ENCODE data around the gene LAX1.

DNA sequence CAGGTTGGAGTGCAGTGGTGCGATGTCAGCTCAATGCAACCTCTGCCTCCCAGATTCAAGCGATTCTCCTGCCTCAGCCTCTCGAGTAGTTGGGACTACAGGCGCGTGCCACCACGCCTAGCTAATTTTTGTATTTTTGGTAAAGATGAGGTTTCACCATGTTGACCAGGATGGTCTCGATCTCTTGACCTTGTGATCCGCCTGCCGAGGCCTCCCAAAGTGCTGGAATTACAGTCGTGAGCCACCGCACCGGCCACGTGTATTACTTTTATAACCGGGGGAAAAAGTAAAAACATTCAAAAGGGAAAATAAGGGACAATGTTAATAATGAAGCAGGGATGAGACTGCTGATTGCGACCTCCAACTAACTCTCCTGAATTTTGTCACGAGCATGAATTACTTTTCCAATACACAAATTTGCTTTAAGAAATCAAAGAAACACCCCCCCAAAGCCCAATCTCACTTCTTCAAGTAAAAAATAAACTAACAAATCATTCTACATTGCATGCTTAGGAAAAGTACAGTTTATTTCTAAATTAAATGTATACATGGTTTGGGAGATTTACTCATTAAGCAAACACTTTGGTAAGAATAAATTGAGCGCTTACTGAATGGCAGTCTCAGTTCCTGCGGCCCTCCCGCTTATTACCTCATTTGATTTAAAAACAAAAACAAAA is 29.9 kb downstream of the LAX1 start:
- TF ChIP-seq, protein P1, sequence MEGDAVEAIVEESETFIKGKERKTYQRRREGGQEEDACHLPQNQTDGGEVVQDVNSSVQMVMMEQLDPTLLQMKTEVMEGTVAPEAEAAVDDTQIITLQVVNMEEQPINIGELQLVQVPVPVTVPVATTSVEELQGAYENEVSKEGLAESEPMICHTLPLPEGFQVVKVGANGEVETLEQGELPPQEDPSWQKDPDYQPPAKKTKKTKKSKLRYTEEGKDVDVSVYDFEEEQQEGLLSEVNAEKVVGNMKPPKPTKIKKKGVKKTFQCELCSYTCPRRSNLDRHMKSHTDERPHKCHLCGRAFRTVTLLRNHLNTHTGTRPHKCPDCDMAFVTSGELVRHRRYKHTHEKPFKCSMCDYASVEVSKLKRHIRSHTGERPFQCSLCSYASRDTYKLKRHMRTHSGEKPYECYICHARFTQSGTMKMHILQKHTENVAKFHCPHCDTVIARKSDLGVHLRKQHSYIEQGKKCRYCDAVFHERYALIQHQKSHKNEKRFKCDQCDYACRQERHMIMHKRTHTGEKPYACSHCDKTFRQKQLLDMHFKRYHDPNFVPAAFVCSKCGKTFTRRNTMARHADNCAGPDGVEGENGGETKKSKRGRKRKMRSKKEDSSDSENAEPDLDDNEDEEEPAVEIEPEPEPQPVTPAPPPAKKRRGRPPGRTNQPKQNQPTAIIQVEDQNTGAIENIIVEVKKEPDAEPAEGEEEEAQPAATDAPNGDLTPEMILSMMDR (IDR thresholded peaks at IDR 0.05; ENCODE audit: poor library complexity, severe bottlenecking), result no peak
- TF ChIP-seq, protein P2, sequence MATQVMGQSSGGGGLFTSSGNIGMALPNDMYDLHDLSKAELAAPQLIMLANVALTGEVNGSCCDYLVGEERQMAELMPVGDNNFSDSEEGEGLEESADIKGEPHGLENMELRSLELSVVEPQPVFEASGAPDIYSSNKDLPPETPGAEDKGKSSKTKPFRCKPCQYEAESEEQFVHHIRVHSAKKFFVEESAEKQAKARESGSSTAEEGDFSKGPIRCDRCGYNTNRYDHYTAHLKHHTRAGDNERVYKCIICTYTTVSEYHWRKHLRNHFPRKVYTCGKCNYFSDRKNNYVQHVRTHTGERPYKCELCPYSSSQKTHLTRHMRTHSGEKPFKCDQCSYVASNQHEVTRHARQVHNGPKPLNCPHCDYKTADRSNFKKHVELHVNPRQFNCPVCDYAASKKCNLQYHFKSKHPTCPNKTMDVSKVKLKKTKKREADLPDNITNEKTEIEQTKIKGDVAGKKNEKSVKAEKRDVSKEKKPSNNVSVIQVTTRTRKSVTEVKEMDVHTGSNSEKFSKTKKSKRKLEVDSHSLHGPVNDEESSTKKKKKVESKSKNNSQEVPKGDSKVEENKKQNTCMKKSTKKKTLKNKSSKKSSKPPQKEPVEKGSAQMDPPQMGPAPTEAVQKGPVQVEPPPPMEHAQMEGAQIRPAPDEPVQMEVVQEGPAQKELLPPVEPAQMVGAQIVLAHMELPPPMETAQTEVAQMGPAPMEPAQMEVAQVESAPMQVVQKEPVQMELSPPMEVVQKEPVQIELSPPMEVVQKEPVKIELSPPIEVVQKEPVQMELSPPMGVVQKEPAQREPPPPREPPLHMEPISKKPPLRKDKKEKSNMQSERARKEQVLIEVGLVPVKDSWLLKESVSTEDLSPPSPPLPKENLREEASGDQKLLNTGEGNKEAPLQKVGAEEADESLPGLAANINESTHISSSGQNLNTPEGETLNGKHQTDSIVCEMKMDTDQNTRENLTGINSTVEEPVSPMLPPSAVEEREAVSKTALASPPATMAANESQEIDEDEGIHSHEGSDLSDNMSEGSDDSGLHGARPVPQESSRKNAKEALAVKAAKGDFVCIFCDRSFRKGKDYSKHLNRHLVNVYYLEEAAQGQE (IDR thresholded peaks at IDR 0.05; ENCODE audit: borderline replicate concordance), result no peak

Data from neural cell (in vitro differentiated cells).